ENCODE measurements around the gene GIPC2. TPM values are rescaled to one million over a fixed set of nuclear protein-coding genes. Genes with fewer than 3 reads are reported as not detected.

GIPC2 gene
- total RNA-seq, 2 experiments from 2014 or later: 0.18 to 0.41 TPM

DNA sequence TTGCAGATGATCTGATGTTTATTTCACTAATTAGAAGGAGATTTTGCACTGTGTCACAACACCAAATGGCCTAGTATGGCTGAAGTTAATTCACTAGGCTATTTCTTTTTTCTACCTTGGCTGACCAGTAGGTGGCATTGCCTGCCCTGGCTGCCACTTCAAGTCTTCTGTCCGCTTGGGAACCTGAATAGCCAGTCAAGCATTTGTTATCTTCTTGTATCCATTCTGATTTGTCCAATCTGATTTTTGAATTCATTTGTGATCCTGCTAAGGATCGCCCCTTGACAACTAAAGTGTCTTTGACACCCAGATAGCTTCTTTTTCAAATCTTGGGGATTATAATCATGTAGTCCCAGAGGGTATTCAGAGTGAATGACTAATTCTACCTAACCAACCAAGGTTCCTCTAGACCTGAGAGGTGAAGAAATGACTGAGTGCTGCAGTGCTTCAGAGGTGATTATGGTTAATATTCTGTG is 99.4 kb downstream of the GIPC2 start:
- H3K27me3 Mint-ChIP-seq: peaks cover 4% of the 10 kb centered on the region
- ATAC-seq (peak; percentile 81), DNase-seq (peak; percentile 62)
- POLR2A ChIA-PET: no interaction called here
- H3K27ac Mint-ChIP-seq: no peak overlapping the region
- TF ChIP-seq, protein P1, sequence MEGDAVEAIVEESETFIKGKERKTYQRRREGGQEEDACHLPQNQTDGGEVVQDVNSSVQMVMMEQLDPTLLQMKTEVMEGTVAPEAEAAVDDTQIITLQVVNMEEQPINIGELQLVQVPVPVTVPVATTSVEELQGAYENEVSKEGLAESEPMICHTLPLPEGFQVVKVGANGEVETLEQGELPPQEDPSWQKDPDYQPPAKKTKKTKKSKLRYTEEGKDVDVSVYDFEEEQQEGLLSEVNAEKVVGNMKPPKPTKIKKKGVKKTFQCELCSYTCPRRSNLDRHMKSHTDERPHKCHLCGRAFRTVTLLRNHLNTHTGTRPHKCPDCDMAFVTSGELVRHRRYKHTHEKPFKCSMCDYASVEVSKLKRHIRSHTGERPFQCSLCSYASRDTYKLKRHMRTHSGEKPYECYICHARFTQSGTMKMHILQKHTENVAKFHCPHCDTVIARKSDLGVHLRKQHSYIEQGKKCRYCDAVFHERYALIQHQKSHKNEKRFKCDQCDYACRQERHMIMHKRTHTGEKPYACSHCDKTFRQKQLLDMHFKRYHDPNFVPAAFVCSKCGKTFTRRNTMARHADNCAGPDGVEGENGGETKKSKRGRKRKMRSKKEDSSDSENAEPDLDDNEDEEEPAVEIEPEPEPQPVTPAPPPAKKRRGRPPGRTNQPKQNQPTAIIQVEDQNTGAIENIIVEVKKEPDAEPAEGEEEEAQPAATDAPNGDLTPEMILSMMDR (IDR thresholded peaks at IDR 0.05): peak; percentile 87
- intact Hi-C loops (cut with micrococcal nuclease): loop anchor here (10.0 kb wide), 1 partner anchor 530 kb away; no protein-coding TSS in a partner anchor
- no peaks in the 10 kb centered on the region for H3K36me3 Mint-ChIP-seq (ENCODE audit: low read depth)
- no peak overlapping the region for H3K4me3 Mint-ChIP-seq
- CTCF ChIA-PET: interaction anchor here (0.6 to 8.4 kb wide), 19 partner anchors 10 to 537 kb away, joined by 3 to 75 read pairs (median 4); no protein-coding TSS in a partner anchor
- H3K9me3 Mint-ChIP-seq: no peaks in the 10 kb centered on the region
- H3K4me1 Mint-ChIP-seq (ENCODE audit: low read depth): peaks cover 17% of the 10 kb centered on the region

DNA sequence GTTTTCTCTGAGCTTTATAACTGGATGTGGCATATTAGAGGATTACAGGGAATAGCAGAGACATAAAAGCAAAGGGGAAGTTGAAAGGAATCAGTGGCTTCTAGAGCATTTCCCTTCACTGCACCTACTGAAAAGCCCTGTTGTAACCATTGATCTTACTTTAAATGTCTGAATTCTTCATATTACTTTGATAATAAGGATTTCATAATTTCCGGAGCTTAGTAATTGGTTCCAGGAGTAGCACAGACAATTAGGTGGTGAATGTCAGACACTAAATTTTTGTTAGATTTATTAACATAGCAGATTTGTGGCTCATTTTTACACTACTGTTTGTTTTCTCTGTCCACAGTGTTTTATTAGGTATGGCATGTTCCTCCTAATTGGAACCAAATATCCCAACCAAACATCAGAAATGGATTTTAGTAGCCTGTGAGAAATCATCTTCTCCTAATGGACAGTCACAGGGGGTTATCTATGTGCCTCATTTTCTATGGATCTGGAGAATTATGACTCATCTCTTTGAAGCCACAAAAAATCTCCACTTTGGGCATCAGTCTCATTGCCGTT is 100.5 kb downstream of the GIPC2 start:
- TF ChIP-seq, protein P1 (IDR thresholded peaks at IDR 0.05): no peak
- peaks cover 4% of the 10 kb centered on the region for H3K27me3 Mint-ChIP-seq
- H3K4me3 Mint-ChIP-seq: no peak overlapping the region
- POLR2A ChIA-PET: no interaction called here
- no peak overlapping the region for H3K27ac Mint-ChIP-seq
- no peaks in the 10 kb centered on the region for H3K9me3 Mint-ChIP-seq
- intact Hi-C loops (cut with micrococcal nuclease): loop anchor here (10.0 kb wide), 1 partner anchor 529 kb away; no protein-coding TSS in a partner anchor
- peaks cover 16% of the 10 kb centered on the region for H3K4me1 Mint-ChIP-seq (ENCODE audit: low read depth)
- DNase-seq: no peak
- ATAC-seq: no peak
- CTCF ChIA-PET: interaction anchor here (0.8 to 8.4 kb wide), 11 partner anchors 11 to 536 kb away, joined by 3 to 75 read pairs (median 4); no protein-coding TSS in a partner anchor
- H3K36me3 Mint-ChIP-seq (ENCODE audit: low read depth): no peaks in the 10 kb centered on the region

DNA sequence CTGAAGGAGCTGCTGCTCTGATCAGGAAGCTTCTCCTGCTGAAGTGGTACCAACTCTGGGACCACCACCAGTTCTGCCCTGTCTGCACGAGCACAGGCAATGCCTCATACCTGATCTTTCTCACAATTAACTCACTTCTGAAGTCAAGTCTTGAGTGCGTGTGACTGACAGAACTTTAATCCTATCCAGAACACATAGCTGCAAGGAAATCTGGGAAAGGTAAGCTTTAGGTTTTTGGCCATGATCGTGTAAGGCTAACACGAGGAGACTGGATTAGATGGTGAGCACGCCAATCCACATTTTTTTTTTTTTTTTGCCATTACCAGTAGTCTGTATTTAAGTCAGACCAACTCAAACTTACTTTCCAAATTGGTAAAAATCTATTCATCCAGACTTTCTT is 101.3 kb downstream of the GIPC2 start:
- Mint-ChIP-seq H3K36me3 (ENCODE audit: low read depth) (no peaks in the 10 kb centered on the region), H3K4me3 (no peak overlapping the region), H3K27me3 (peaks cover 2% of the 10 kb centered on the region), H3K9me3 (no peaks in the 10 kb centered on the region), H3K4me1 (ENCODE audit: low read depth) (peaks cover 9% of the 10 kb centered on the region), H3K27ac (no peak overlapping the region)
- DNase-seq: no peak
- TF ChIP-seq, protein P1 (IDR thresholded peaks at IDR 0.05): no peak
- intact Hi-C loops (cut with micrococcal nuclease): loop anchor here (10.0 kb wide), 1 partner anchor 528 kb away; no protein-coding TSS in a partner anchor
- ATAC-seq: no peak
- CTCF ChIA-PET: interaction anchor here (1.1 to 8.4 kb wide), 2 partner anchors 17 to 33 kb away, joined by 3 to 75 read pairs; no protein-coding TSS in a partner anchor
- POLR2A ChIA-PET: no interaction called here

DNA sequence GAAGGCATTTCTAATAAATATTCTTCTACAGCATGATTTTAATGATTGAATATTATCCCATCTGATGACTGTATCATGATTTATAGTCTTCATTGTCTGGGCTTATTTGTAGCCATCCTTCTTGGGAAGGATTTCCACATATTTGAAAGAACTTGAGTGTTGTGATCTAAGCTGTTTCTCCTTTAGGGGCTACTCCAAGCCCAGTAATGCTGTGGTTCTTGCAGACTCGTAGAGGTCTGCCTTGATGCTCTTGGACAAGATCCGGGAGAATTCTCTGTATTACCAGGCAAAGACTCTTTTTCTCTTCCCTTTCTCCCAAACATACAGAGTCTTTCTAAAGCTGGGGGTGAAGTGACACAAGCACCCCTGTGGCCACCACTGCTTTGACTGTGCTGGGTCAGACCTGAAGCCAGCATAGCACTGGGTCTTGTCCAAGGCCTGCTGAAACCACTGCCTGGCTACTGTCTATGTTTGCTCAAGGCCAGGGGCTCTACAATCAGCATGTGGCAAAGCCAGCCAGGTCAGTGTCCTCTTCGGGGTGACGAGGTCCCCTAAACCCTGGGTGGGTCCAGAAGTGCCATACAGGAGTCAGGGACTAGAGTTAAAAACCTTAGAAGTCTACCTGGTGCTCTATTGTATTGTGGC is 107.4 kb downstream of the GIPC2 start:
- TF ChIP-seq, protein P1 (IDR thresholded peaks at IDR 0.05): no peak
- no peaks in the 10 kb centered on the region for H3K36me3 Mint-ChIP-seq (ENCODE audit: low read depth)
- H3K27me3 Mint-ChIP-seq: peaks cover 5% of the 10 kb centered on the region
- H3K4me3 Mint-ChIP-seq: no peak overlapping the region
- ChIA-PET POLR2A (no interaction called here), CTCF (interaction anchor here (0.8 kb wide), 1 partner anchor 464 kb away, joined by 3 read pairs; no protein-coding TSS in a partner anchor)
- H3K27ac Mint-ChIP-seq: no peak overlapping the region
- DNase-seq (no peak), ATAC-seq (no peak)
- intact Hi-C loops (cut with micrococcal nuclease): no loop called here
- no peaks in the 10 kb centered on the region for H3K4me1 Mint-ChIP-seq (ENCODE audit: low read depth)
- H3K9me3 Mint-ChIP-seq: no peaks in the 10 kb centered on the region

DNA sequence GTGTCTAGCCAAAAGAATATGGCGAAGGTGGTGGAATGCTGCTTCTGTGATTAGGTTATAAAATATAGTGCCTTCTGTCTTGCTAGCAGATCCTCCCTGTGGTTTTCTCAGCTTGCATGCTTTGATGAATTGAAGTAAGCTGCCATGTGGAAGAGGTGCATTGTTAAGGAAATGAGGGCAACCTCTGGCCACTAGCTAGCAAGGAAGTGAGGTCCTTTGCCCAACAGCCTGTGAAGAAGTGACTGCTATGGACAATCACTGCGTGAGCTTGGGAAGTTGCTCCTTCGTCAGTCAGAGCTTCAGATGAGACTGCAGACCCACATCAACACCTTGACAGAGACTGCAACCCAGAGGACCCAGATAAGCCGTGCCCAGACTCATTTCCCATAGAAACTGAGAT is 109.4 kb downstream of the GIPC2 start:
- Mint-ChIP-seq H3K9me3 (no peaks in the 10 kb centered on the region), H3K27me3 (peaks cover 5% of the 10 kb centered on the region), H3K4me1 (ENCODE audit: low read depth) (no peaks in the 10 kb centered on the region), H3K4me3 (no peak overlapping the region), H3K36me3 (ENCODE audit: low read depth) (no peaks in the 10 kb centered on the region), H3K27ac (no peak overlapping the region)
- ATAC-seq (no peak), DNase-seq (no peak)
- intact Hi-C loops (cut with micrococcal nuclease): no loop called here
- POLR2A ChIA-PET: no interaction called here
- TF ChIP-seq, protein P1 (IDR thresholded peaks at IDR 0.05): no peak
- CTCF ChIA-PET: interaction anchor here (1.1 to 1.9 kb wide), 2 partner anchors 11 to 24 kb away, joined by 4 to 6 read pairs; no protein-coding TSS in a partner anchor
